ENCODE data around the gene SLC38A6. TPM values are rescaled to one million over a fixed set of nuclear protein-coding genes. Genes with fewer than 3 reads are reported as not detected.

SLC38A6 gene
- total and polyA plus RNA-seq, 12 donors = 2.6 to 8.9 (median 3.6) TPM

GRCh38 chr14:60964904-60965303 is 16.1 kb upstream of the SLC38A6 start:
- Histone ChIP-seq H3K27ac (no peak overlapping the region), H3K4me3 (no peak overlapping the region), H3K9me3 (peaks cover 0 to under 1% (median 0%) of the 10 kb centered on the region in 11 donors), H3K4me1 (no peaks in the 10 kb centered on the region), H3K36me3 (no peaks in the 10 kb centered on the region), H3K27me3 (no peaks in the 10 kb centered on the region)
- intact Hi-C loops (cut with DNase I) = no loop called here
- no peak for ATAC-seq
- WGBS, 2 donors = 71 to 74% methylated on average over 2 of the region's 2 CpGs
- no peak for DNase-seq
- no peak for TF ChIP-seq CTCF (IDR thresholded peaks at IDR 0.05)

DNA sequence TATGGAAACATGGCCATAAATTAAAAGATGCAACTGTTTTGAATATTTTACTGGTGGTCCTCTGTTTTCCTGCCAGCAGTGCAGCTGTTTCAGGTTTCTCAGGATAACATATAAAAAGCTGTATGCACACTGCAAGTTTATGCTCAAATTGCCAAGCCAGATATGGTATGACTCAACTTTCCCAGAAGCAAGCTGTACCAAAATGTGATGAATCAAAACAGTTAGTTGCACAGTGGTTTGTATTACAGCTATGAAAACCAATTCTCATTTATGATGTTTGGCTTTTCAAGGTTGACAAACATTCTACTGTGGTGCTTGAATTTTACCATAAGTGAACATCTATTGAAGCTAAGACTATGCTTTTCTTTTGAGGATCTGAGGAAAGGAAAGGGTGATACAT is 15.6 kb upstream of the SLC38A6 start:
- no peaks in the 10 kb centered on the region for H3K36me3 ChIP-seq
- intact Hi-C loops (cut with DNase I) = no loop called here
- H3K4me1 ChIP-seq = no peaks in the 10 kb centered on the region
- H3K4me3 ChIP-seq = no peak overlapping the region
- peak in 1 of 8 donors; percentile 41 for ATAC-seq
- H3K27ac ChIP-seq = no peak overlapping the region
- H3K9me3 ChIP-seq = no peaks in the 10 kb centered on the region
- no peak for DNase-seq
- no peaks in the 10 kb centered on the region for H3K27me3 ChIP-seq
- TF ChIP-seq CTCF (IDR thresholded peaks at IDR 0.05) = no peak

GRCh38 chr14:60968099-60968498 is 12.9 kb upstream of the SLC38A6 start:
- Histone ChIP-seq H3K36me3 (peaks cover 0 to 15% (median 0%) of the 10 kb centered on the region in 9 donors), H3K27me3 (no peaks in the 10 kb centered on the region), H3K4me1 (no peaks in the 10 kb centered on the region), H3K9me3 (no peaks in the 10 kb centered on the region), H3K4me3 (no peak overlapping the region), H3K27ac (no peak overlapping the region)
- no peak for ATAC-seq
- no peak for TF ChIP-seq CTCF (IDR thresholded peaks at IDR 0.05)
- intact Hi-C loops (cut with DNase I) = no loop called here
- WGBS, 2 donors = 95% methylated on average over 1 of the region's 1 CpG
- DNase-seq = no peak

DNA sequence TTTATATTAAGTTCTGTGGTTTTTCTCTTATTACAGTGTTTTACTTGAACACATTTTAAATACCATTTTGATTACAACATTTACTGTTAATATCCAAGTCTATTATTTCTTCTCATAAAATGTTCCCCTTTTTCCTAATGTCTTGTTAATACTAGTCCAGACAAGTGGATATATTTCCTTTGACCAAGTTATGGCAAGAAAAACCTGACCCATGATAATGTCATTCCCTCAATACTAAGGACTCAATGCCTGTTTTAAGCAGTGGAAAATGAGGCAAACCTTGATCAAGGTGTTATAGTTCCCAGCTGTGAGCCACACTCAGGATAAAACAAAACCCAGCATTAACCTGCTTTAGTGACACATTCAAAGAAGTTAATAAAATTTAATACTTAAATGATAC is 12.4 kb upstream of the SLC38A6 start:
- Histone ChIP-seq H3K27ac (no peak overlapping the region), H3K4me1 (no peaks in the 10 kb centered on the region), H3K36me3 (peaks cover 0 to 21% (median 0%) of the 10 kb centered on the region in 9 donors), H3K4me3 (no peak overlapping the region), H3K27me3 (no peaks in the 10 kb centered on the region), H3K9me3 (no peaks in the 10 kb centered on the region)
- no peak for TF ChIP-seq CTCF (IDR thresholded peaks at IDR 0.05)
- intact Hi-C loops (cut with DNase I) = no loop called here
- DNase-seq (no peak), ATAC-seq (no peak)

DNA sequence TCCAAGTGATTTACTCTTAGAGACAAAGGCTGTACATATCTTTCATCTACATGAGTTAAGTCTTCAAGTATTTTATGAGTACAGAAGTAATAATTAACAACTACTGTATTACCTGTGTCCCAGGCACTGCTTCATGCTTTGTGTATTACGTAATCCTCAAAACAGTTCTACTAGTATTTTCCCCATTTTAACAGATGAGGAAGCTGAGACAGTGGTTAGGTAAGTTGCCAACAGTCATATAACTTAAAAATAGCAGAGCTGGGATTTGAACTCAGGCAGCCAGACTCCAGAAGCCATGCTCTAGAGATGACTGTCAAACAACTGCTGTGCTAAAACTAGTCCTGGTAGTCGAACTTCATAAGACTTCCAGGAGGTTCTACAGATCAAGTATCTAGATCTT is 10.9 kb upstream of the SLC38A6 start:
- no peak overlapping the region for H3K4me3 ChIP-seq
- no peaks in the 10 kb centered on the region for H3K4me1 ChIP-seq
- no peak for ATAC-seq
- no peak for DNase-seq
- intact Hi-C loops (cut with DNase I) = no loop called here
- no peaks in the 10 kb centered on the region for H3K27me3 ChIP-seq
- TF ChIP-seq CTCF (IDR thresholded peaks at IDR 0.05) = no peak
- no peaks in the 10 kb centered on the region for H3K9me3 ChIP-seq
- peaks cover 0 to 36% (median 0%) of the 10 kb centered on the region in 9 donors for H3K36me3 ChIP-seq
- 89 to 91% methylated on average over 2 of the region's 2 CpGs for WGBS, 2 donors
- H3K27ac ChIP-seq = no peak overlapping the region
